GM18511 (cell line): ENCODE results near the gene DKC1.

Experiments used
- ATAC-seq: cut with Tn5 transposase; IDR thresholded peaks from one replicate; pipeline ENCODE4 v1.9.1; 2021; ENCODE audit warnings: mild to moderate bottlenecking, moderate library complexity; ENCODE audit not compliant: unreplicated experiment

DKC1 gene

DNA sequence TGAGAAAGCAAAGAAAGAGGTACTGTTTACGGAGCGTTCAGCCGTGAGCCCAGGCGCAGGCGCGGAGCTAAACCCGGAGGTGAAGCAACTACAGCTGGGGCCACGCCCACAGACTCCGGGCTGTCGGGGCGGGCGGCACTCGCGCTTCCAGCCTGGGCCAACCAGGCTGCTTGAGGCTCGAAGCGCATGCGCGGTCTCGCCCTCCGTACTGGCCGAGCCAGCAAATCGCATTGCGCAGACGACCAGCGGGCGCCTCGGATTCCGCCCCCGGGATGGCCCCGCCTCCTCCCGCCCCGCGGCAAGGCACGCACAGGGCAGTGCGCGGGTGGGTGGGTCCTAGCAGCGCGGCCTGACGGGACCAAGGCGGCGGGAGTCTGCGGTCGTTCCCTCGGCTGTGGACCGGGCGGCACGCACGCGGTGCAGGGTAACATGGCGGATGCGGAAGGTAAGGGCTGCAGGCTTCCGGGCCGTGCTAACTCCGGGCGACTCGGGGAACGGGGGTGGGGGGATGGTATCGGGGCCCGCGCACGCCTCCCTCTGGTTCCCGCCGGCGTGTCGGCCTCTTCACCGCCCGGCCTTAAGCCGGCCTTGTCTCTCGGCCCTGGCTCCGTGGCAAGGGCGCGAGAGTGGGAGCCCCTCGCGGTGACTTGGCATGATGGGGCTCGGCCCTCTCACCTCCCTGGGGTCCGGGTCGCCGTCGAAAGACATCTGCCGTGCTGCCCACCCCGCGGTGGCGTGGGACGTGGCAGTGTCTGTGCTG, at the start of gene DKC1:
Gene DKC1, plus strand, starts transcription at position 328 of the 760 bp plus-strand sequence. Its CDS starts 102 bp downstream, at position 430.
- ATAC-seq: peak; percentile 88

DNA sequence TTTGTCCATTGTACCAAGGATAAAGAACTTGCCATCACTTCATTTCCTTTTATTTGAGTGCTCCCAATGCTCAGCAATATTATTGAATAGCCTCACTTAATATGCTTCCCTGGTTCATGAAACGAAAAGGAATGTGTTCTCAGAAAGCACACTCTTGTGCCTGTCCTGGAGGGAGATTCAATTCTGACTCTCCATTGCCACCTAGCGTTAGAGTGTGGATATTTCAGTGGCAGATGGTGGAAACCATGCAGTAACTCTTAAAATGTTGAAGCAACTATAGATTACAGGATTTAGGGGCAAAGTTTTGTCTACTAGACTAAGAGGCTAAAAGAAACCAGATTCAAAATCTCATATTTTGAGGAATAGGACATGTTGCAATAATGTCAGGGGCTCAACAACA, 47.7 kb upstream of the DKC1 start:
- ATAC-seq: peak; percentile 53

DNA sequence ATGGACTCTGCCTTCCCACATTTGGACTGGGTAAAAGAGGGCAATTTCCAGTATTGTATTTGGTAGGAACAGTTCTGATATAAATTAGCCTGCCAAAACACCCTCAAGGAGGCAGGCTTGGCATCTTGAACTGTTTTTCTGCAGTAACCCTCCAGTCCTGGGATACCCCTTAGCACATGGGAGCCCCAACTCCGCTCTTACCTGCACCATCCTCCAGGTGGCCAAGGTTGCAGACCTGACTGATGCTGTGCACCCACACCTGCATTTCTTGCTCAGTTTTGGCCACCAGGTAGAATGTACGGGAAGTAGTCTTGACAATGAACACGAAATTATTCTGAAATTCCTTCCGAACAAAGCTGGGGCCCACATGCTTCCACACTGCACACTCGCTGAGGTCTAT, 46.8 kb upstream of the DKC1 start:
- ATAC-seq: no peak

DNA sequence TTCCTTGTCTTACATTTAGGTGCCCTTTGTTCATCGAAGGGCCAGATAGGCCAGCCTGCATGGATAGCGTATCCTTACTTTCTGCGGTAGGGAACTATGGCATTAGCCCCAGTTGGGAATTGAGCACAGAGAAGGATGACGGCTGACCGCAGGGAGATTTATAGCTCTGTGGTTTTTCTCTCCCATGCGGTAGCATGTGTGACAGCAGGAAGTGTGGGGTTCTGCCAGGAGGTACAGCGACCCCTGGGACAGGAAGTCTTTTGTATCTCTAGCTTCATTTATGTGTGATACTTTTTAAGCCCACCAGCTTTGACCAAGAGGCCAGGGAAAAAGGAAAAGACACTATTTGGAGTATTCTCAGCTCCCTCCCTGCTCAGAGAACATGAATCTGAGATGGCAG, 44.8 kb upstream of the DKC1 start:
- ATAC-seq: no peak

DNA sequence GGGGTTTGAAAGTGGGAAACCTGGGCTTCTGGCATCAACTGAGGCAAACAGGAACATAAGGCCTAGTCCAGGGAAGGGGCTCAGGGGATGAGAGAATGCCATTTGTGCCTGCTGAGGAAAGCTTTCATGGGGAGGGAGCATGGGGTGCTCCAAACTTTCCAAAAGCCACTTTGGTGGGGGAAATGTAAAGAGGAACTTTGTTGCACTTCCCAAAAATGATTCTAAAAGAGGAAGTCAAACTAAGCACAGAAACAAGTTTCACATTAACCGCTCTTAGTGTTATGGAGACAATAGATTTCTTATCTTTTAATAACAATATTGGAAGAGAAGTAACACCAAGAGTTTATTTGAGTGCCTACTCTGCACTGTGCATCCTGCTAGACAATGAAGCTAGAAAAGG, 44.0 kb upstream of the DKC1 start:
- no peak for ATAC-seq

DNA sequence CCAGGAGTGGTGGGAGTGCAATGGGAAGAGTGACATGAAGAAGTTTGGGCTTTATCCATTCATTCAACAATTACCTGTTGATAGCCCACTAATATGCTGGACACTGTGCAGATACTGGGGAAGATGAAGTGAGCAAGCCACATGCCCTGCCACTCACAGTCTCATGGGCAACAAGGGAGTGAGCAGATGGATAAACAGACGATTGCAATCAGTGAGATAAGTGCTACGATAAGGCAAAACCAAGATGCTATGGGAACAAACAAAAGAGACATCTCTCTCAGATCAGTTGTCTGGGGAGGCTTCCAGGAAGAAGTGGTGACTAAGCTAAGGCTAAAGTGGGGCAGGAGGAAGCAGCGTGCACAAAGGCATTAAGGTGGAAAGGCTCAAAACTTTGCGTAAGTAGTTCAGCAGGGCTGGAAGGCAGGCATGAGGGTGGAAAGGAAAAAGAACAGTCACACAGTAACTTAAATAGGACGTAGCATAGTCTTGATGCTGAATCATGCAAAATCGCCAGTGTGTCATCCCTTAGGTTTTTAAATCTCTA, 43.5 kb upstream of the DKC1 start:
- ATAC-seq: no peak

DNA sequence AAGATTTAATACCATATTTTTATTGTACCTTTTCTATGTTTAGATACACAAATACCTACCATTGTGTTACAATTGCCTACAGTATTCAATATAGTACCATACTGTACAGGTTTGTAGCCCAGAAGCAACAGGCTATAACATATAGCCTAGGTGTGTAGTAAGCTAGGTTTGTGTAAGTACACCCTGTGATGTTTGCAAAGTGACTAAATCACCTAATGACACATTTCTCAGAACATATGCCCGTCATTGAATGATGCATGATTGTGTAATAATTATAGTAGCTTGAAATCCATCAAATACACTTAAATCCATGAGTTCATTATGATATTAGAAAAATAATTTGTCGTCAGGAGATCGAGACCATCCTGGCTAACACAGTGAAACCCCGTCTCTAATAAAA, 42.6 kb upstream of the DKC1 start:
- no peak for ATAC-seq

DNA sequence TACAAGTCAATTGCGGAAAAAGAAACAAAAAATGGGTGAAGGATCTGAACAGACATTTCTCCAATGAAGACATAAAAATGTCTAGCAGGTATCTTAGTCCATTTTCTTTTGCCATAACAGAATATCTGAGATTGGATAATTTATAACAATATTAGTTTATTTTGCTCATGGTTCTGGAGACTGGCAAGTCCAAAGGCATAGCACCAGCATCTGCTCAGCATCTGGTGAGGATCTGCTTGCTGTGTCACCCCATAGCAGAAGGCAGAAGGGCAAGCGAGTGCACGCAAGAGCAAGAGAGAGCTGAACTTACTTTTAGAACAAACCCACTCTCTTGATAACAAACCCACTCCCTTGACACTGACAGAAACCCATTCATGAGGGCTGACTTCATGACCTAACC, 41.5 kb upstream of the DKC1 start:
- ATAC-seq: no peak

DNA sequence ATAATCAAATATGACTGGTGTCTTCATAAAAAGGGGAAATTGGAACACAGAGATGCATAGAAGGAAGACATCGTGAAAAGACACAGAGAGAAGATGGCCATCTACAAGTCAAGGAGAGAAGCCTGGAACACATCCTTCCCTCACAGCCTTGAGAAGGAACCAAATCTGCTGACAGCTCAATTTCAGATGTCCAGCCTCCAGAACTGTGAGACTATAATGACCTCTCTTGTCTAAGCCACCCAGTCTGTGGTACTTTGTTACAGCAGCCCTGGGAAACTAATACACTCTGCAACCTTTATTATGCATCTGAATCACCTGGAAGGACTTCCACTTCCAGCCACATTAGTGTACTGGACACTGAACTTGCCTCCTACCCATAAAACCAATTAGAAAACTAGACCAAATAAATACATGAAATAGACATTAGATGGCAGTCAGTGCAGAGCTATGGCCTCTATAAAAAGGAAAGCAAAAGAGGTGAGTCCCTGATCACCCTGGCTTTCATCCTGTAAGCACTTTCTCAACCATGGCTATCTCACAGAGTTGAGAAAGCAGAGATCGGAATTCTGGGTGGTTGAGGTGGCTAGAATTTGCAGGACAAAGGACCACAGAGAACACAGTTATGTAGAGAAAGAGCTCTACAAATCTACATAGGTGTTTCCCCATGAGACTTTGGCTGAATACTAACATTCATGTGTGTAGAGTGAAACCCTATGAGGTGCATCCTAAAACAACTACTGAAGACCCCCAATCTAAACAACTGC, 37.5 kb upstream of the DKC1 start:
- no peak for ATAC-seq

DNA sequence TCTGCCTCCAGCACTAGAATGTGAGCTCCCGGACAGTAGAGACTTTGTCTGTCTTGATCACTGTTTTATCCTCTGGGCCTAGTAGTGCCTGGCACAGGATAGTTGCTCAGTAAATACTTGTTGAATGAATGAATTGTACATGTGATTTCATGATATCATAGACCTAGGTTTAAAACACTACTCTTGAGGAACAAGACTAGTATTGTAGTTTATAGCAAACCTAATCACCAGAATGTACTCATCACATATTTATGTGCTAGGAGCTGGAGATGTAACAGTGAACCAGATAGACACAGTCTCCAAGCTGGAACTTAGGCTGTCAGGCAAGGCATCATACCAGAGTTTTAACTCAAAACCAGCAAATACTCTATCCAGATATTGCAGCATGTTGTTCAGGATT, 35.2 kb upstream of the DKC1 start:
- ATAC-seq: no peak

DNA sequence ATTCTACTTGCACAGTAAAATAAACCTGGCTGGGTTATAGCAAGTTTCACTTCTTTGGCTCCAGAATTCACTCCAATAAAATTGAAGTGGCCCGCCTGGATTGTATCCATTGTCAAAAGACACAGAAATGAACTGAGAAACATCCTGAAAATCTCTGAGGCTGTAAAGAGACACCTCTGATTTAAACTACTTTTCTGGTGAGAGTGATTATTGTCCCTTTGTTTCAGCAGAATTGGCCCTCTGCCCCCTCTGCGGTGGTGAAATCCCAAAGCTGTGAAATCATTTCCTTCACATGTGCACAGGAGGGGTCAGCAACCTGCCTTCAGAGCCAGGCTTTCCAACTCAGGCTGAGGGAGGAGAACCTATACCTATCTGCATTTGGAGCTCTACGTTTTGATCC, 34.8 kb upstream of the DKC1 start:
- no peak for ATAC-seq

DNA sequence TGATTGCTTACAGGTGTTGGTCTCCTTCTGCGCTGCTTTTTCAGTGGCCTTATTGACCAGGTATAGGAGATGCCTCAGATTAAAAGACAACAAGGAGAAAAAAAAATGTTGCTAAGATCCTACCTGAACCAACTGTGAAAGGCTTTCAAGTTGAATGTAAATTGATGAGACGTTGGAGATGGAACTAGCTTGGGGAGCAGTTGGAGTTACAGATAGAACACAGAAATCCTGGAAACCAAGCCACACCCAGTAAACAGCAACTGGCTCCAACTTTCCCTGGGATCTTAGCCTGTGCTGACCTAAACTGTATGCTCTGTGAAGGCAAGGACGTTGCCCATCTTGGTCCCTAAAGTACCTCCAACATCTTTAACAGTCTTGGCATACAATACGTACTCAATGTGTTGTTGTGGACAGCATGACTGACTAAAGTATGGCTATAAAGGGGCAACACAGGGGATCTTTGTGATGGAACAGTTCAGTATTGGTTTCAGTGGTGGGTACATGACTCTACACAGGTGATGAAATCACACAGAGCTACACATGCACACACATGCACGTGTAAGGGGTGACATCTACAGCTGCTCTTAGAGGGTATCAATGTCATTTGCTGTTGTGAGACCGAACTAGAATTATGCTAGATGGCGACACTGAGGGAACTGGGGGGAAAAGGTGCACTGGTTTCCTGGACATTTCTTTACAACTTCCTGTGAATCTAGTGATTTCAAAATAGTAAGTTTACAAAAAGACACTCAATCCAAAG, 34.1 kb upstream of the DKC1 start:
- no peak for ATAC-seq

DNA sequence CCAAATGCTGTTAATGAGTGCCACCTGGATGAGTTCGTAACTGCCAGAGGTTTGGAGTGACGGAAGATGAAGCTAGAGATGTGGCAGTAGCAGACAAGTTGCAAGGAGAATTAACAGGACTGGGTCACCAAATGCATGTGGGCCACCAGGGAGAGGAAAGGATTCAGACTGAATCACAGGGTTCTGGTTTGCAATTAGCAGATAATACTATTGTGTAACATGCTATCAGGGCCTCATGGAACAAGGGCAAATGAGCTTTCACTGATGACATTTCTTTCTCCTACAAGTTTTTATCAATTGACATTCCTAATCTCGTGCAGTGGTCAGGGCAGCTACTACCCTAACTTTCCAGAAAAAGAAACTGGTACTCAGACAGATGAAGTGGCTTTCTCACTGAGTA, 33.2 kb upstream of the DKC1 start:
- ATAC-seq: no peak

DNA sequence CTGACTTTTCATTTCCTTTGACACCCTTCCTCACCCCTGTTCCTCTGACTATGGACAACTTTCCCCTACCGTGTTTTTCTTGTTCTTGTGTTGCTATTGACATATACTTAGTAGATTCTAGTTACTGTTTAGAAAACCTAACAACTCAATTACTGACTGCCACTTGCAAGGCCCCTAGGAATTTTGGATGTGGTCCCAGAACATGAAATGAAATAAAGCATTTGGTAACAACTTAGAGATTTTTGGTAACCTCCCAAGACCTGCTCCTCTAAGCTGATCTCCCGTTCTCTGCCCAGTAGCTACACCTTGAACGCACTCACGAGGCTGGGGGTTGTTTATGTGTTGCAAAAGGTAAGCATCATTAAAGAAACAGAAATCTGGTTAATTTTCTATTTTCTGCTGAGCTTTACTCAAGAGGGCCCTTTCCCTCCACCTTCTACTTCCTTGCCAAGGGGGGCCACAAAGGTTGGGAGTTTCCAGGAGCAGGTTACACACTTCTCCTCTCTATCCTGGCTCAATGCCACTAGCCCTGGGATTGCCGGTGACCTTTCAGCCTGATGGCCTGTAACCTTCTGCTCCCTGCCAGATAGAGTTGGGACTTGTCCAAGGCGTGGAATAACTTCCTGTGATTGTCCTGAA, 32.3 kb upstream of the DKC1 start:
- ATAC-seq: no peak

DNA sequence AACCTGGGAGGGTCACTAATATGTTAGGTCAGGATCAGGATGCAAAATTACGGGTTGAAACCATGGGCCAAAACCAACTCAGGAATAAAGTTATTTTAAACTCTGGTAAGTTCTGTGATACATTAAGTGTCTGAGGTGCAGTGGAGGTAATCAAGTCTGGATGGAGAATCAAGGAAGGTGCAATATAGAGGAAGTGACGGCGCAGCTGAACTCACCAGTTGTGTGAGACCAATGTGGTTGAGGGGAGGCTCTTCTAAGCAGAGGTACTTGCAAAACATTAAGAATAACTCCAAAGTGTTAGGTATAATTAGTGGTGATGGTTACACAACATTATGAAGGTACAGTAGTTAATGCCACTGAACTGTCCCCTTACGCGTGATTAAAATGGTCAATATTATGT, 31.5 kb upstream of the DKC1 start:
- no peak for ATAC-seq

DNA sequence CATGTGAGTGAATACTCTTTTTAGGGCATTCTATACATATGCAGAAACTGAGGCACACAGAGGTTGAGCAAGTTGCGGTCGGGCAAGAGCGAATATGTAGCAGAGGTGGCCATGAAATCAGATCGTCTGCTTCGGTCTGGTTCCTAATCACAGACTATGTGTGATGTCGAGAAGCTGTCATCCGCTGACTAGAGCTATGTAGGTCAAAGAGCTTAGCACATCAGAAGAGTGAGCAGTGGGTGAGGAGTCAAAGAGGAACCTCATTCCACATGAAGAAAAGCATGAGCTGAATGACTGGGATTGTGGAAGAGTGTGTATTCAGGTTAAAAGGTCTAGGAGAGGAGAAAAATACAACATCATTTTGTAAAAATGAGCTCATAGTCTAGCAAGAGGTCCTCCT, 30.8 kb upstream of the DKC1 start:
- no peak for ATAC-seq

DNA sequence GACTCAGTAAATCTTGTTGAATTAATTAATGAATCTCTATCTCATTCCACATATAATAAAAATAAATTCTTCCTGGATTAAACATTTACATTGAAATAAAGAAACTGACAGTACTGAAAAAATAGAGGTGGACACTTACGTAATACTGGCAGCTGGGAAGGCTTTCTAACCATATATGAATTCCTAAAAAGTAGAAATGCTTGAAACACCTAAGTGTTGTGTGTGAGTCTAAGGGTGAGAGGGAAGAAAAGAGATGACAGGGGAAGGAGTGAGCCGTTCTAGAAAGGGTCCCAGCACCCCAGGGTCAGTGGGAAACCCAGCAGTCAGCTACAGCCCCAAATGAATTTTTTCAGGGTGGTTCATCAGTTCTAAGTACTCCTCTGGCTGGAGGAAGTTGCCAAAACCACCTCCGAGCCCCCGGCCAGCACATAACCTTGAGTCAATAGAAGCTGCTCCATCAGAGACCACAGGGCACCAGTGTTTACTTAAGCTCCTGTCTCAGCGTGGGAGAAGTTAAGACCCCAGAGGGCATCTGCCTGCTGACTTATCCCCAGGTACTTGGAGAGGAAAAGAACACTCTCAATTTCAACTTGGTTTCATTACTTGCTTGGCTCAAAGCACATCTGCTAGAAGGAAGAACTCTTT, 30.1 kb upstream of the DKC1 start:
- no peak for ATAC-seq

DNA sequence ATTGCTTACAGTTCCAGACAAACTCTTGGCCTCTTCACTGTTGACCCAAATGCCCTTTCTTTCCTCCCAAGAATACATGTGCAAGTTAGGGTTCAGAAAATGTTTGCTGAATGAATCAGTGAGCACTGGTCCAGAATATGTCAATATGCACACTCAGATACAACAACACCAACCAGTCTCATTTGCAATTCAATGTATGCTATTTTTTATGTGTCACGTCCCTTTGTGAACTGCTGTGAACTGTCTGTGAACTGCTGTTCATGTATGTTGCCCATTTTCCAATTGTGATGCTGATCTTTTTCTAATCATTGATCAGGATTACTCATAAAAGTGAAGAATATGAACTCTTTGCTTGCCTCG, 29.6 kb upstream of the DKC1 start:
- ATAC-seq: no peak

DNA sequence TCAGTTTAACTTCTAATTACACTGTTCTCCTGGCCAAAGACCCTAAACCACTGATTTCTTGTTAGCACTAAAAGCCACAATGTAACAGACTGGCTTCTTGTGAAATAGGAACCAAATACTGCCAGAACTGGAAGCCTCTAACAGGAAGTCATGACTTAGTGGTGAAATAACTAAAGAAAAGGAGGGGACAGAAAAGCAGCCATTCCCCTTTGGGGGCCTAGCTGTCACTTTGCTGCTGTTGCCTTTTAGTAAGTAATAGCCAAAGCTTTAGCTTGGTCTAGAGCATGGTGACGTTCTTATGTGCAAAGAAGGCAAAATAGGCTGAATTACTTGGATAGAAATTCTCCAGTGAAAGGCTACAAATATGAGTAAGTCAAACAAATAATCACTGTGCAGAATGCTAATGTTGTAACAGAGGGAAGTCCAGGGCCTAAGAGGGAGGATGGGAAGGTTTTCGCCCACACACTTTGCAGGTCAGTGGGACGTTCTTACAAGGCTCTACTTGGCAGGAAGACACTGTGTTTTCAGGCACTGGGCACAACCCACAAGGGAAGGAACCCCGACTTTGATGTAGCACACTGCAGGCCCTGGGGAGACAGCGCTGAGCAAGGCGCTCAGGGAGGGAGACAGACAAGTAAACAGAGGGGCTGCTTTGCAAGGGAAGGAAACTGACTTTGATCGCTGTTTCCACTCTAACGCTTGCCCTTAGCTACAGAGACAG, 28.4 kb upstream of the DKC1 start:
- ATAC-seq: peak; percentile 57
